ENCODE measurements around the gene IL17RA. TPM values are rescaled to one million over a fixed set of nuclear protein-coding genes. Genes with fewer than 3 reads are reported as not detected.

Gene IL17RA
- polyA plus RNA-seq, 3 donors = 4.2 to 6.9 (median 6.1) TPM

- no peak for DNase-seq
Observed at GRCh38 chr22:17157714-17158113, 72.9 kb downstream of the IL17RA start.

DNA sequence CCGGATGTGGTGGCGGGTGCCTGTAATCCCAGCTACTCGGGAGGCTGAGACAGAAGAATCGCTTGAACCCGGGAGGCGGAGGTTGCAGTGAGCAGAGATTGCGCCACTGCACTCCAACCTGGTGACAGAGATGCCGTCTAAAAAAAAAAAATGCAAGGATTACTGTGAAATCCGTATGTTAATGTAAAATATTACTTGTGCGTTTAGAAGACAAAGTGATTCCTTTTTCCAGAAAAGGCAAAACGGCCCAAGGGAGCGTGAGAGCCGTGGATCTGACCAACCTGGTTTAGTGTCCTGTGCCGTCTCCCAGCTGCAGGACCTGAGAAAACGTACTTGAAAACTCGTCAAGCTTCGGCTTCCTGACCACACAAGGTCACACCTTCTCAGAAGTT, 73.4 kb downstream of the IL17RA start:
- DNase-seq = no peak

DNA sequence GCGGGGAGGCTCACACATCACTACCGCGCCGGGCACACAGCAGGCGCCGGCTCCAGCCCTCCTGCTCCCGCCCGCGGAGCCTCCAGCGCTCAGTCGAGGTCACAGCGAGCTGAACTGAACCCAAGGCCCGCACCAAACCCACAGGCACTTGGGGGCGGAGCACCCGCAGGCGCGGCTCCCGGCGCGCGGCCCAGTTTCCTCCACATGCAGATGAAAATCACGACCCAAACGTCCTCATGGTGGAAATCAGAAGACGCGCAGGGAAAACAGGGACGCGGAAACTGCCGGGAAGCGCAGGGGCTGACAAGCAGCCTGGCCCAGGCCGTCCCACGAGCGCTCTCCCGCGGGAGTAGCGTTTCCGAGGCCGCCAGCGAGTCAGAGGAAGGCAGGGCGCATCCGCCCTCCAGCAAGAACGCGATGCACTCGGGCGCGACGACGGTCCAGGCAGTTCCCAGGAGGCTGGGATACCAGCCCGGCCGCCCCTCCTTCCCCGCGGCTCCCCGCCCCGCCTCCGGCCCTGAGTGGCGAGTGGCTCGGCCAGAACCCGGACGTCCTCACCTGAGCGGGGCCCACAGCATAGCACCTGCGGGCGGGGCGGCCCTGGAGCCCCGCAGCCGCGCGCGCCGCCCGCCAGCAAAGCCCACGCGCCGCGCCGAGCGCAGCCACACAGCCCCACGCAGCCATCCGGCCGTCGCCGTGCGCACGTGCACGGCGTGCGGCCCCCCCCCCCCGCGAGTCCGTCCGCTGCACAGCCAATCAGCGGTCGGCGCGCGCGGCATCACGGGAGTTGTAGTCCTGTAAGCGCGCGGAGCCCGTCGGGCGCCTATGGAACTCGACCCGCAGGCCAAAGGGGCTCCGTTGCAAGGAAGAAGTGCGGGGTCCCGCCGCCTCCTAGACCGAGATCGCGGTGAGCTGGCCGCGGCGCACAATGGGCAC, 74.0 kb downstream of the IL17RA start, which contains the start of gene HDHD5:
Gene HDHD5, minus strand, starts transcription at position 710 of the 936 bp plus-strand sequence. Its CDS starts 26 bp downstream, at position 684.
- DNase-seq = peak; percentile 83

DNA sequence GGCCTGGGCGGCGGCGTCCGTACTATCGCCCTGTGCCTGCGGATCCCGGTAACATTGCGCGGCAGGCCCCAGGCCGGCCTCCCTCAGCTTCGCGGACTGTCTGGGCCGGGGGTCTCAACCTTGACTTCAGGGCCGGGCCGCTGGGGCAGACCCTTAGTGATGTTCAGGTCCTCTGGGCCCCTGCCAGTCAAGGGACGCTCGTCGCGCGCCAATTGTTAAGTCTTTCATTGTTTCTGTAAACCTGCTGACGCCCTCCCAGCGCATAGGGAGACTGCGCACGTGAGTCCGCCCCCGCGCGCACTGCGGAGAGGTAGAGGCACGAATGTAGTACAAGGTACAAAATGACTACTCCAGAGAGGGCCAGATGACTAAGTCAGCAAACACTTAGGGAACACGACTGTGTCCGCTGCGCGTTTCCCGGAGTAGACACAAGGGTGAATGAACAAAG, 74.7 kb downstream of the IL17RA start:
- peak; percentile 38 for DNase-seq

GRCh38 chr22:17161991-17162390, 77.2 kb downstream of the IL17RA start:
- DNase-seq = no peak

DNA sequence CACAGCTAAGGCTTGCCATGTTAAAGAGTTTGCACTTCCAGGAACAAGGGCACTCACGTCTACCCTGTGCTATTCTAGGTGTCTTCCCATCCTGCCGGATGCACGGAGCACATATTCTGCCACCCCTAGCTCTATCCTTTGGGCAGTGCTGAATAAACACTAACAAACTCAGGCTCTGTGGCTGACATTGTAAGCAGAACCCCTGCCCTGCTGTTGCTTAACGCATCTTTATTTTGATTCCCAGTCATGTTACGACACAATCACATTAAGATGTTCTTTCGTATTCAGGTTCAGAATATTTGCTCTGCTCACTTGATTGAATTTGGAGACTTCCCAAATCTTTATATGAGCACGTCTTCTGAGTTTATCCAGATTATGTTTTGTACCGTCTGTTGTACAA, 77.9 kb downstream of the IL17RA start:
- DNase-seq = no peak

DNA sequence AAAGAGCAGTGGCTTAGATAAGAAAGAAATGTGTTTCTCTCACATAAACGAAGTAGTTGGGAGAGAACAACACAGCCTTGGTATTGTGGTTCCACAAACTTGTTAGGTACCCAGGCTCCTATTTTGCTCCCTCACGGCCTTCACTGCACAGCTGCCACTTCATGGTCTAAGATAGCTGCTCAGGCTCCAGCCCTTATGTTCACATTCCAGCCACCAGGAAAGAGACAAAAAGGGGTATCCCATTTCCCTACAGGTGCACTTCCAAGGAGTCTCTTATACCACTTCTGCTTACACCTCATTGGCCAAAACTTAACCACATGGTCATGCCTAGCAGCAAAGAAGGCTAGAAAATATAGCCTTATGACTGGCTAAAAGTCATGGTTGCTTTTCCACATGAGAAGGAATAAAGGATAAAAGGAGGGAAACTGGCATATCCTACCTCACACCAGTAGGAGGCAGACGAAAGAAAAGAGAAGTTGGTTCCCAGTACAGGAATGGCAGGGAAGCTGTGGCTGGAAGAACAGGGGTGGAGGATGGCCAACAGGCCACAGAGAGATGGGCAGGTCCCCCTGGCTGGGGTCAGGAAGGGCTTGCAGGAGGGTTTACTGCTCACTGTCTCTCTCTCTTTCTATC, 79.7 kb downstream of the IL17RA start:
- DNase-seq = no peak

Other genes starting within 250 kb of the IL17RA start
- gene GAB4, start 76.8 kb upstream of the IL17RA start, polyA plus RNA-seq (ENCODE audit: insufficient read length in 3 of 3) = under 1 TPM in 1 of 3 donors, not detected in 2; 0.14 TPM
- 1 to 10 TPM in 1 of 3 donors, under 1 TPM in 2; 0.84 to 1.0 (median 1.00) TPM for gene TMEM121B, start 36.4 kb downstream of the IL17RA start, polyA plus RNA-seq (ENCODE audit: insufficient read length in 3 of 3)
- 10 to 100 TPM; 38.7 to 46.6 (median 44.7) TPM for gene HDHD5, start 74.3 kb downstream of the IL17RA start, polyA plus RNA-seq (ENCODE audit: insufficient read length in 3 of 3)
- gene ADA2, start 134.4 kb downstream of the IL17RA start, polyA plus RNA-seq (ENCODE audit: insufficient read length in 3 of 3) = 10 to 100 TPM; 38.1 to 68.1 (median 42.1) TPM

Measured in renal pelvis (tissue), 4 donors.